GM12878 (cell line): ENCODE data around the gene DLAT. TPM values are rescaled to one million over a fixed set of nuclear protein-coding genes. Genes with fewer than 3 reads are reported as not detected.
A peak's percentile ranks its signal among the peaks of the same experiment; 100 is the strongest.

ENCODE experiments used
- BACH1 ChIP-seq: fragments of 450-650 bp; IDR thresholded peaks from 2 replicates; pipeline ENCODE4 v1.6.1; 2017; ENCODE audit warnings: mild to moderate bottlenecking, borderline replicate concordance
- BCL3 ChIP-seq: IDR thresholded peaks from 2 replicates; pipeline ENCODE4 v1.6.1; 2011; ENCODE audit warnings: borderline replicate concordance, low read depth, mild to moderate bottlenecking, moderate library complexity, low read length; ENCODE audit not compliant: insufficient read depth, poor library complexity, severe bottlenecking
- CBFB ChIP-seq: IDR thresholded peaks from 2 replicates; pipeline ENCODE4 v1.6.1; 2016; ENCODE audit warnings: antibody characterized with exemption, low read depth
- CEBPB ChIP-seq, 2 experiments: fragments of 150-350 bp in 1 of 2; IDR thresholded peaks; 2 replicates each; pipeline ENCODE4 v1.6.1; 2012 to 2014; ENCODE audit warnings: low read depth in 2 of 2, low read length in 2 of 2, borderline replicate concordance in 1 of 2, inconsistent platforms in 1 of 2
- EED ChIP-seq: sonication (generic); IDR thresholded peaks from 2 replicates; pipeline ENCODE4 v1.6.1; 2016; ENCODE audit warnings: antibody characterized with exemption, low read depth
- GABPA ChIP-seq: IDR thresholded peaks from 2 replicates; pipeline ENCODE4 v1.6.1; 2014; ENCODE audit warnings: antibody characterized with exemption, low read depth, mild to moderate bottlenecking, inconsistent platforms
- HDAC6 ChIP-seq: fragments of 200-600 bp; sonication (generic); IDR thresholded peaks from one replicate; pipeline ENCODE4 v1.8.0; 2017; ENCODE audit warnings: antibody characterized with exemption; ENCODE audit not compliant: unreplicated experiment
- IRF4 ChIP-seq: IDR thresholded peaks from 2 replicates; pipeline ENCODE4 v1.6.1; 2011; ENCODE audit warnings: low read depth, low read length
- JUND ChIP-seq: IDR thresholded peaks from 2 replicates; pipeline ENCODE4 v1.6.1; 2012; ENCODE audit warnings: low read depth, mild to moderate bottlenecking, low read length, improper control_type of control experiment, moderate library complexity
- MAX ChIP-seq: IDR thresholded peaks from 2 replicates; pipeline ENCODE4 v1.6.1; 2012; ENCODE audit warnings: low read depth, low read length, improper control_type of control experiment
- NFYA ChIP-seq: IDR thresholded peaks from 2 replicates; pipeline ENCODE4 v1.6.1; 2011; ENCODE audit warnings: low read depth, mild to moderate bottlenecking, low read length, improper control_type of control experiment, borderline replicate concordance
- PAX5 ChIP-seq: IDR thresholded peaks from 2 replicates; pipeline ENCODE4 v1.6.1; 2011; ENCODE audit warnings: low read depth, low read length, borderline replicate concordance
- PBX3 ChIP-seq: IDR thresholded peaks from 2 replicates; pipeline ENCODE4 v1.6.1; 2011; ENCODE audit warnings: mild to moderate bottlenecking, low read depth, low read length, moderate library complexity; ENCODE audit not compliant: insufficient replicate concordance
- POLR2AphosphoS2 ChIP-seq: IDR thresholded peaks from 2 replicates; pipeline ENCODE4 v1.6.1; 2011; ENCODE audit warnings: low read depth, mild to moderate bottlenecking, low read length, improper control_type of control experiment, moderate library complexity
- POLR2AphosphoS5 ChIP-seq: IDR thresholded peaks from 2 replicates; pipeline ENCODE4 v1.6.1; 2011; ENCODE audit warnings: mild to moderate bottlenecking, low read length, inconsistent platforms
- RAD51 ChIP-seq: fragments of 450-650 bp; IDR thresholded peaks from 2 replicates; pipeline ENCODE4 v1.6.1; 2016; ENCODE audit warnings: moderate library complexity, mild to moderate bottlenecking, inconsistent platforms
- RB1 ChIP-seq: fragments of 450-650 bp; formaldehyde crosslinking; IDR thresholded peaks from 2 replicates; pipeline ENCODE4 v1.6.1; 2017; ENCODE audit warnings: mild to moderate bottlenecking, borderline replicate concordance
- RBBP5 ChIP-seq: fragments of 200-600 bp; sonication (generic); conservative IDR thresholded peaks from 2 replicates; pipeline ENCODE4 v1.6.1; 2016
- RCOR1 ChIP-seq: conservative IDR thresholded peaks from 2 replicates; pipeline ENCODE4 v1.6.1; 2012; ENCODE audit warnings: low read depth, low read length, improper control_type of control experiment
- SMARCA5 ChIP-seq: fragments of 450-650 bp; IDR thresholded peaks from 2 replicates; pipeline ENCODE4 v1.6.1; 2017; ENCODE audit warnings: mild to moderate bottlenecking
- SPI1 ChIP-seq: IDR thresholded peaks from 2 replicates; pipeline ENCODE4 v1.6.1; 2011; ENCODE audit warnings: low read depth, mild to moderate bottlenecking, low read length, moderate library complexity, borderline replicate concordance; ENCODE audit not compliant: insufficient read depth
- SREBF2 ChIP-seq: IDR thresholded peaks from 2 replicates; pipeline ENCODE4 v1.6.1; 2012; ENCODE audit warnings: mild to moderate bottlenecking, low read length
- TAF1 ChIP-seq: IDR thresholded peaks from 2 replicates; pipeline ENCODE4 v1.6.1; 2011; ENCODE audit warnings: mild to moderate bottlenecking, low read depth, low read length, borderline replicate concordance
- ZBED1 ChIP-seq: IDR thresholded peaks from 2 replicates; pipeline ENCODE4 v1.6.1; 2016; ENCODE audit warnings: borderline replicate concordance
- ZBTB33 ChIP-seq: fragments of 450-650 bp; IDR thresholded peaks from 2 replicates; pipeline ENCODE4 v1.6.1; 2017; ENCODE audit warnings: mild to moderate bottlenecking
- ZNF207 ChIP-seq: fragments of 450-650 bp; IDR thresholded peaks from 2 replicates; pipeline ENCODE4 v1.6.1; 2014; ENCODE audit warnings: antibody characterized with exemption, mild to moderate bottlenecking, borderline replicate concordance
- ZNF384 ChIP-seq: IDR thresholded peaks from 2 replicates; pipeline ENCODE4 v1.6.1; 2012; ENCODE audit warnings: low read depth, mild to moderate bottlenecking, low read length, improper control_type of control experiment, borderline replicate concordance
- polyA plus RNA-seq, 11 experiments: library from polyadenylated mRNA; depleted of rRNA in 4 of 11; unstranded in 6 of 11; stranded (reverse) in 5 of 11; fragments of >200 nt; fragmentation: Nextera tagmentation in 4 of 11; fragmentation: Illumina TruSeq in 1 of 11; extraction: Ambion mirVana in 4 of 11; extraction: Trizol in 1 of 11; gene quantifications; 1 replicate in 1 of 11; 2 replicates in 10 of 11; pipeline versions ENCODE4 v1.2.1 to v1.2.3, GENCODE V29; 2011 to 2016; ENCODE audit warnings: inconsistent platforms in 2 of 11, missing spikeins in 2 of 11, low read depth in 1 of 11
- total RNA-seq, 4 experiments: library from RNA; depleted of rRNA in 3 of 4; stranded (reverse); fragments of >200 nt in 3 of 4; fragmentation: Illumina TruSeq in 1 of 4; extraction: Trizol in 1 of 4; gene quantifications; 2 replicates each; pipeline versions ENCODE4 v1.2.1 to v1.2.3, GENCODE V29; 2013 to 2021

DLAT gene
- total and polyA plus RNA-seq, 10 of the 15 experiments (the other 5 are each of a cell fraction or from before 2014, with no cell fraction given) = 16.5 to 79.9 (median 43.8) TPM

DNA sequence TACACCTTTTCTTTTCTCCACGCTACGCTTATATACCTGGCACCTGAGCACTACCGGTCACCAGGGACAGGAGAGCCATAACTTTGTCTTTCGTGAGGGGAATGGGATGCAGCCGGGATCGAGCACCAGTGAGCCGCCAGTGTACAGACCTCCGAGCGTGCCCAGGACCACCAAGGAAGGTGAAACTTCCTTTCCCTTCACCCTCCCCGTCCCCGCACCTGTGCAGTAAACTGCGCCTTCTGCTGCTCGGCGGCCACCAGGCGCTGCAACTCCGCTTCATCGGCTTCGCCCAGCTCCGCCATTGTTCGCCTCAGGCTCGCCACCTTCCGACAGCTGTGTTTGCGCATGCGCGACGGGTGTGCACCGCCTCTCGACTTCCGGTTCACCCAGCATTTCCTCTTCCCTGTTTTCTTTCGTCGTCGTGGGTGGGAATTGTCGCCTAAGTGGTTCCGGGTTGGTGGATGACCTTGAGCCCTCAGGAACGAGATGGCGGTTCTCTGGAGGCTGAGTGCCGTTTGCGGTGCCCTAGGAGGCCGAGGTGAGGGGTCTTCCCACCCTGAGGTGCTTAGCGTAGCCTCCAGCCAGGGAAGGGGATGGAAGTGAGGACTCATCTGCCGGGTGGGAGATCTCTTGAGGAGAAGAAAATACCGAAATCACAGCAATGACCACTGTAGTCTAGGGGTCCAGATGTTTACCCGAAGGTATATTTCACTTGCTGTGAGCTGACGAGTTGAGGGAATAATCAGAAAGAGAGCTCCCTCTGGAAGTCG lies 61.4 kb downstream of the DLAT start, which contains the start of the genes SDHD and TIMM8B (continued):
- TF ChIP-seq IRF4 (0 out of 2 replicates have a peak, but pooled peaks have one; percentile 21), JUND (no peak), CEBPB (IDR thresholded peaks at IDR 0.05; ENCODE audit: borderline replicate concordance in 1 of 2, low read depth in 2 of 2, low read length in 2 of 2) (no peak; a peak in 1 of 4 replicates), POLR2AphosphoS2 (peak; percentile 79; the same call in 1 of the 2 replicates), RCOR1 (no peak), RB1 (0 out of 2 replicates have a peak, but pooled peaks have one; percentile 69), ZNF384 (no peak), GABPA (peak; percentile 97), ZBED1 (peak; percentile 69; the same call in 1 of the 2 replicates), NFYA (no peak), CBFB (peak; percentile 73; the same call in 1 of the 2 replicates), SREBF2 (no peak), HDAC6 (no peak), PBX3 (no peak), PAX5 (peak; percentile 75; the same call in 1 of the 2 replicates), ZNF207 (peak; percentile 52; the same call in 1 of the 2 replicates), RAD51 (no peak), EED (peak; percentile 58), SMARCA5 (no peak), TAF1 (peak; percentile 95; the same call in 1 of the 2 replicates), MAX (no peak; the same call in 1 of the 2 replicates), POLR2AphosphoS5 (peak; percentile 93), BACH1 (peak; percentile 55; the same call in 1 of the 2 replicates), BCL3 (no peak), SPI1 (peak; percentile 82; the same call in 1 of the 2 replicates), ZBTB33 (no peak), RBBP5 (no peak)
